Measurements from ENCODE around the gene UNC13B. TPM values are rescaled to one million over a fixed set of nuclear protein-coding genes. Genes with fewer than 3 reads are reported as not detected.

The UNC13B gene
- total and polyA plus RNA-seq, 2 experiments from 2014 or later = 8.7 to 52.1 TPM

- Histone ChIP-seq H2AFZ (no peak overlapping the region), H4K20me1 (replicated peaks; ENCODE audit: insufficient read depth) (peaks cover 7% of the 10 kb centered on the region; the same call in 1 of the 2 replicates), H3K27ac (ENCODE audit: low read depth) (no peak overlapping the region), H3K9me2 (ENCODE audit: insufficient read depth) (peaks cover 18% of the 10 kb centered on the region), H3F3A (replicated peaks; ENCODE audit: low read depth) (no peaks in the 10 kb centered on the region), H3K4me2 (no peak overlapping the region), H3K27me3 (ENCODE audit: insufficient read depth) (no peaks in the 10 kb centered on the region), H3K36me3 (ENCODE audit: insufficient read depth) (no peaks in the 10 kb centered on the region), H3K4me3 (no peak overlapping the region), H3K4me1 (ENCODE audit: insufficient read depth) (no peaks in the 10 kb centered on the region), H3K79me2 (replicated peaks; ENCODE audit: insufficient read depth) (no peaks in the 10 kb centered on the region)
- Mint-ChIP-seq H3K4me3 (no peak overlapping the region), H3K9me3 (no peaks in the 10 kb centered on the region), H3K27me3 (ENCODE audit: insufficient read depth, low read depth, poor library complexity) (no peaks in the 10 kb centered on the region), H3K4me1 (no peaks in the 10 kb centered on the region), H3K36me3 (ENCODE audit: low read depth) (no peaks in the 10 kb centered on the region), H3K27ac (no peak overlapping the region)
- no peak for TF ChIP-seq ZNF331 (CRISPR knock-in tag; IDR thresholded peaks at IDR 0.05; ENCODE audit: low read depth)
- no peak for TF ChIP-seq POLR2AphosphoS5 (IDR thresholded peaks at IDR 0.05; ENCODE audit: low read depth)
- no peak for TF ChIP-seq ZNF114 (CRISPR knock-in tag; IDR thresholded peaks at IDR 0.05)
- no peak for TF ChIP-seq JUNB (IDR thresholded peaks at IDR 0.05; ENCODE audit: unreplicated experiment)
- TF ChIP-seq STAT1 (IDR thresholded peaks at IDR 0.05; ENCODE audit: unreplicated experiment) = no peak
- TF ChIP-seq, protein P1, sequence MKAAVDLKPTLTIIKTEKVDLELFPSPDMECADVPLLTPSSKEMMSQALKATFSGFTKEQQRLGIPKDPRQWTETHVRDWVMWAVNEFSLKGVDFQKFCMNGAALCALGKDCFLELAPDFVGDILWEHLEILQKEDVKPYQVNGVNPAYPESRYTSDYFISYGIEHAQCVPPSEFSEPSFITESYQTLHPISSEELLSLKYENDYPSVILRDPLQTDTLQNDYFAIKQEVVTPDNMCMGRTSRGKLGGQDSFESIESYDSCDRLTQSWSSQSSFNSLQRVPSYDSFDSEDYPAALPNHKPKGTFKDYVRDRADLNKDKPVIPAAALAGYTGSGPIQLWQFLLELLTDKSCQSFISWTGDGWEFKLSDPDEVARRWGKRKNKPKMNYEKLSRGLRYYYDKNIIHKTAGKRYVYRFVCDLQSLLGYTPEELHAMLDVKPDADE (IDR thresholded peaks at IDR 0.05) = no peak
- no peak for TF ChIP-seq ZNF462 (CRISPR knock-in tag; IDR thresholded peaks at IDR 0.05)
- no peak for TF ChIP-seq EZH2 (IDR thresholded peaks at IDR 0.05; ENCODE audit: low read depth, unreplicated experiment)
- TF ChIP-seq NANOG (IDR thresholded peaks at IDR 0.05; ENCODE audit: borderline replicate concordance) = no peak
- TF ChIP-seq, protein P2, sequence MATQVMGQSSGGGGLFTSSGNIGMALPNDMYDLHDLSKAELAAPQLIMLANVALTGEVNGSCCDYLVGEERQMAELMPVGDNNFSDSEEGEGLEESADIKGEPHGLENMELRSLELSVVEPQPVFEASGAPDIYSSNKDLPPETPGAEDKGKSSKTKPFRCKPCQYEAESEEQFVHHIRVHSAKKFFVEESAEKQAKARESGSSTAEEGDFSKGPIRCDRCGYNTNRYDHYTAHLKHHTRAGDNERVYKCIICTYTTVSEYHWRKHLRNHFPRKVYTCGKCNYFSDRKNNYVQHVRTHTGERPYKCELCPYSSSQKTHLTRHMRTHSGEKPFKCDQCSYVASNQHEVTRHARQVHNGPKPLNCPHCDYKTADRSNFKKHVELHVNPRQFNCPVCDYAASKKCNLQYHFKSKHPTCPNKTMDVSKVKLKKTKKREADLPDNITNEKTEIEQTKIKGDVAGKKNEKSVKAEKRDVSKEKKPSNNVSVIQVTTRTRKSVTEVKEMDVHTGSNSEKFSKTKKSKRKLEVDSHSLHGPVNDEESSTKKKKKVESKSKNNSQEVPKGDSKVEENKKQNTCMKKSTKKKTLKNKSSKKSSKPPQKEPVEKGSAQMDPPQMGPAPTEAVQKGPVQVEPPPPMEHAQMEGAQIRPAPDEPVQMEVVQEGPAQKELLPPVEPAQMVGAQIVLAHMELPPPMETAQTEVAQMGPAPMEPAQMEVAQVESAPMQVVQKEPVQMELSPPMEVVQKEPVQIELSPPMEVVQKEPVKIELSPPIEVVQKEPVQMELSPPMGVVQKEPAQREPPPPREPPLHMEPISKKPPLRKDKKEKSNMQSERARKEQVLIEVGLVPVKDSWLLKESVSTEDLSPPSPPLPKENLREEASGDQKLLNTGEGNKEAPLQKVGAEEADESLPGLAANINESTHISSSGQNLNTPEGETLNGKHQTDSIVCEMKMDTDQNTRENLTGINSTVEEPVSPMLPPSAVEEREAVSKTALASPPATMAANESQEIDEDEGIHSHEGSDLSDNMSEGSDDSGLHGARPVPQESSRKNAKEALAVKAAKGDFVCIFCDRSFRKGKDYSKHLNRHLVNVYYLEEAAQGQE (IDR thresholded peaks at IDR 0.05; ENCODE audit: unreplicated experiment) = no peak
- no peak for TF ChIP-seq CREB1 (CRISPR knock-in tag; IDR thresholded peaks at IDR 0.05; ENCODE audit: low read depth)
- TF ChIP-seq, protein P3, sequence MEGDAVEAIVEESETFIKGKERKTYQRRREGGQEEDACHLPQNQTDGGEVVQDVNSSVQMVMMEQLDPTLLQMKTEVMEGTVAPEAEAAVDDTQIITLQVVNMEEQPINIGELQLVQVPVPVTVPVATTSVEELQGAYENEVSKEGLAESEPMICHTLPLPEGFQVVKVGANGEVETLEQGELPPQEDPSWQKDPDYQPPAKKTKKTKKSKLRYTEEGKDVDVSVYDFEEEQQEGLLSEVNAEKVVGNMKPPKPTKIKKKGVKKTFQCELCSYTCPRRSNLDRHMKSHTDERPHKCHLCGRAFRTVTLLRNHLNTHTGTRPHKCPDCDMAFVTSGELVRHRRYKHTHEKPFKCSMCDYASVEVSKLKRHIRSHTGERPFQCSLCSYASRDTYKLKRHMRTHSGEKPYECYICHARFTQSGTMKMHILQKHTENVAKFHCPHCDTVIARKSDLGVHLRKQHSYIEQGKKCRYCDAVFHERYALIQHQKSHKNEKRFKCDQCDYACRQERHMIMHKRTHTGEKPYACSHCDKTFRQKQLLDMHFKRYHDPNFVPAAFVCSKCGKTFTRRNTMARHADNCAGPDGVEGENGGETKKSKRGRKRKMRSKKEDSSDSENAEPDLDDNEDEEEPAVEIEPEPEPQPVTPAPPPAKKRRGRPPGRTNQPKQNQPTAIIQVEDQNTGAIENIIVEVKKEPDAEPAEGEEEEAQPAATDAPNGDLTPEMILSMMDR (conservative IDR thresholded peaks at IDR 0.05; ENCODE audit: low read depth in 2 of 2) = no peak
- no peak for TF ChIP-seq EZH2phosphoT487 (IDR thresholded peaks at IDR 0.05; ENCODE audit: unreplicated experiment)
- DNase-seq (ENCODE audit: low spot score) (no peak), ATAC-seq (no peak)
Observed at GRCh38 chr9:35308316-35308715, 146.5 kb downstream of the UNC13B start.
